ENCODE measurements around the gene CYTH1.

The CYTH1 gene

GRCh38 chr17:78734793-78735641 lies 47.1 kb downstream of the CYTH1 start:
- Histone ChIP-seq H3K4me3 (ENCODE audit: low read depth in 1 of 2, low read length in 2 of 2) (no peak overlapping the region), H3K27ac (ENCODE audit: low read length) (no peak overlapping the region), H3K9ac (ENCODE audit: low read depth, low read length) (no peak overlapping the region)

GRCh38 chr17:78732354-78732753 lies 49.7 kb downstream of the CYTH1 start:
- ATAC-seq (ENCODE audit: insufficient read depth, low read depth) (no peak), DNase-seq (no peak)
- H3K9ac ChIP-seq (ENCODE audit: low read depth, low read length): no peak overlapping the region
- no peaks in the 10 kb centered on the region for H3K9me3 ChIP-seq (ENCODE audit: insufficient read depth, low read length, severe bottlenecking)
- H3K27ac ChIP-seq (ENCODE audit: low read length): no peak overlapping the region
- no peaks in the 10 kb centered on the region for H3K27me3 ChIP-seq (ENCODE audit: insufficient read depth, low read length, poor library complexity)
- TF ChIP-seq EZH2 (IDR thresholded peaks at IDR 0.05; ENCODE audit: borderline replicate concordance, low read depth, low read length, severe bottlenecking) (no peak), CTCF (IDR thresholded peaks at IDR 0.05; ENCODE audit: borderline replicate concordance, extremely low read depth, low read length, poor library complexity, severe bottlenecking) (no peak)
- H3K4me3 ChIP-seq (ENCODE audit: low read depth in 1 of 2, low read length in 2 of 2): no peak overlapping the region
- H4K20me1 ChIP-seq (ENCODE audit: insufficient read depth, low read length): peaks cover 50% of the 10 kb centered on the region
- H3K4me1 ChIP-seq (ENCODE audit: insufficient read depth, low read length): peaks cover 10% of the 10 kb centered on the region; the same call in 1 of the 2 replicates
- no peaks in the 10 kb centered on the region for H3K36me3 ChIP-seq (ENCODE audit: insufficient read depth, low read length)
- no peak overlapping the region for H3K4me2 ChIP-seq (ENCODE audit: insufficient read depth, low read length)
- H3K79me2 ChIP-seq (ENCODE audit: insufficient read depth, low read length): peaks cover 20% of the 10 kb centered on the region
- H2AFZ ChIP-seq (ENCODE audit: low read depth, low read length): no peak overlapping the region

More at GRCh38 chr17:78734793-78735641, 47.1 kb downstream of the CYTH1 start:
- Histone ChIP-seq H3K27me3 (ENCODE audit: insufficient read depth, low read length, poor library complexity) (no peaks in the 10 kb centered on the region), H4K20me1 (ENCODE audit: insufficient read depth, low read length) (peaks cover 58% of the 10 kb centered on the region), H3K4me1 (ENCODE audit: insufficient read depth, low read length) (peaks cover 8% of the 10 kb centered on the region; the same call in 1 of the 2 replicates), H3K79me2 (ENCODE audit: insufficient read depth, low read length) (peaks cover 20% of the 10 kb centered on the region), H3K4me2 (ENCODE audit: insufficient read depth, low read length) (no peak overlapping the region), H3K9me3 (ENCODE audit: insufficient read depth, low read length, severe bottlenecking) (no peaks in the 10 kb centered on the region), H2AFZ (ENCODE audit: low read depth, low read length) (no peak overlapping the region), H3K36me3 (ENCODE audit: insufficient read depth, low read length) (no peaks in the 10 kb centered on the region)
- ATAC-seq (ENCODE audit: insufficient read depth, low read depth) (no peak), DNase-seq (no peak)
- no peak for TF ChIP-seq EZH2 (IDR thresholded peaks at IDR 0.05; ENCODE audit: borderline replicate concordance, low read depth, low read length, severe bottlenecking)

GRCh38 chr17:78731904-78732303 lies 50.2 kb downstream of the CYTH1 start:
- Histone ChIP-seq H3K27me3 (ENCODE audit: insufficient read depth, low read length, poor library complexity) (no peaks in the 10 kb centered on the region), H2AFZ (ENCODE audit: low read depth, low read length) (no peak overlapping the region), H3K4me1 (ENCODE audit: insufficient read depth, low read length) (peaks cover 13% of the 10 kb centered on the region), H4K20me1 (ENCODE audit: insufficient read depth, low read length) (peaks cover 52% of the 10 kb centered on the region), H3K9ac (ENCODE audit: low read depth, low read length) (no peak overlapping the region), H3K36me3 (ENCODE audit: insufficient read depth, low read length) (no peaks in the 10 kb centered on the region), H3K4me2 (ENCODE audit: insufficient read depth, low read length) (no peak overlapping the region), H3K79me2 (ENCODE audit: insufficient read depth, low read length) (peaks cover 19% of the 10 kb centered on the region), H3K4me3 (ENCODE audit: low read depth in 1 of 2, low read length in 2 of 2) (no peak overlapping the region), H3K9me3 (ENCODE audit: insufficient read depth, low read length, severe bottlenecking) (no peaks in the 10 kb centered on the region), H3K27ac (ENCODE audit: low read length) (no peak overlapping the region)
- no peak for ATAC-seq (ENCODE audit: insufficient read depth, low read depth)
- DNase-seq: no peak
- TF ChIP-seq EZH2 (IDR thresholded peaks at IDR 0.05; ENCODE audit: borderline replicate concordance, low read depth, low read length, severe bottlenecking): no peak
- TF ChIP-seq CTCF (IDR thresholded peaks at IDR 0.05; ENCODE audit: borderline replicate concordance, extremely low read depth, low read length, poor library complexity, severe bottlenecking): no peak

GRCh38 chr17:78729641-78730040 lies 52.4 kb downstream of the CYTH1 start:
- Histone ChIP-seq H3K4me3 (ENCODE audit: low read depth in 1 of 2, low read length in 2 of 2) (no peak overlapping the region), H2AFZ (ENCODE audit: low read depth, low read length) (no peak overlapping the region), H3K36me3 (ENCODE audit: insufficient read depth, low read length) (no peaks in the 10 kb centered on the region), H3K27ac (ENCODE audit: low read length) (no peak overlapping the region), H3K27me3 (ENCODE audit: insufficient read depth, low read length, poor library complexity) (no peaks in the 10 kb centered on the region), H3K4me2 (ENCODE audit: insufficient read depth, low read length) (no peak overlapping the region), H3K79me2 (ENCODE audit: insufficient read depth, low read length) (peaks cover 7% of the 10 kb centered on the region), H3K9ac (ENCODE audit: low read depth, low read length) (no peak overlapping the region), H3K4me1 (ENCODE audit: insufficient read depth, low read length) (peaks cover 23% of the 10 kb centered on the region), H3K9me3 (ENCODE audit: insufficient read depth, low read length, severe bottlenecking) (no peaks in the 10 kb centered on the region), H4K20me1 (ENCODE audit: insufficient read depth, low read length) (peaks cover 47% of the 10 kb centered on the region)
- no peak for DNase-seq
- ATAC-seq (ENCODE audit: insufficient read depth, low read depth): no peak
- TF ChIP-seq CTCF (IDR thresholded peaks at IDR 0.05; ENCODE audit: borderline replicate concordance, extremely low read depth, low read length, poor library complexity, severe bottlenecking): no peak
- TF ChIP-seq EZH2 (IDR thresholded peaks at IDR 0.05; ENCODE audit: borderline replicate concordance, low read depth, low read length, severe bottlenecking): no peak

Measured in DND-41 (cell line).